Measurements from ENCODE around the gene THAP3. TPM values are rescaled to one million over a fixed set of nuclear protein-coding genes. Genes with fewer than 3 reads are reported as not detected.

THAP3 gene
- total RNA-seq, 1 donor = 19.4 TPM

GRCh38 chr1:6586404-6586816, 38.3 kb upstream of the THAP3 start:
- DNase-seq (ENCODE audit: low read depth) = no peak
- TF ChIP-seq, protein P1, sequence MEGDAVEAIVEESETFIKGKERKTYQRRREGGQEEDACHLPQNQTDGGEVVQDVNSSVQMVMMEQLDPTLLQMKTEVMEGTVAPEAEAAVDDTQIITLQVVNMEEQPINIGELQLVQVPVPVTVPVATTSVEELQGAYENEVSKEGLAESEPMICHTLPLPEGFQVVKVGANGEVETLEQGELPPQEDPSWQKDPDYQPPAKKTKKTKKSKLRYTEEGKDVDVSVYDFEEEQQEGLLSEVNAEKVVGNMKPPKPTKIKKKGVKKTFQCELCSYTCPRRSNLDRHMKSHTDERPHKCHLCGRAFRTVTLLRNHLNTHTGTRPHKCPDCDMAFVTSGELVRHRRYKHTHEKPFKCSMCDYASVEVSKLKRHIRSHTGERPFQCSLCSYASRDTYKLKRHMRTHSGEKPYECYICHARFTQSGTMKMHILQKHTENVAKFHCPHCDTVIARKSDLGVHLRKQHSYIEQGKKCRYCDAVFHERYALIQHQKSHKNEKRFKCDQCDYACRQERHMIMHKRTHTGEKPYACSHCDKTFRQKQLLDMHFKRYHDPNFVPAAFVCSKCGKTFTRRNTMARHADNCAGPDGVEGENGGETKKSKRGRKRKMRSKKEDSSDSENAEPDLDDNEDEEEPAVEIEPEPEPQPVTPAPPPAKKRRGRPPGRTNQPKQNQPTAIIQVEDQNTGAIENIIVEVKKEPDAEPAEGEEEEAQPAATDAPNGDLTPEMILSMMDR (IDR thresholded peaks at IDR 0.05; ENCODE audit: insufficient read depth, low read depth, low read length) = no peak
- no peak overlapping the region for H3K4me3 ChIP-seq (ENCODE audit: low read depth, low read length)

DNA sequence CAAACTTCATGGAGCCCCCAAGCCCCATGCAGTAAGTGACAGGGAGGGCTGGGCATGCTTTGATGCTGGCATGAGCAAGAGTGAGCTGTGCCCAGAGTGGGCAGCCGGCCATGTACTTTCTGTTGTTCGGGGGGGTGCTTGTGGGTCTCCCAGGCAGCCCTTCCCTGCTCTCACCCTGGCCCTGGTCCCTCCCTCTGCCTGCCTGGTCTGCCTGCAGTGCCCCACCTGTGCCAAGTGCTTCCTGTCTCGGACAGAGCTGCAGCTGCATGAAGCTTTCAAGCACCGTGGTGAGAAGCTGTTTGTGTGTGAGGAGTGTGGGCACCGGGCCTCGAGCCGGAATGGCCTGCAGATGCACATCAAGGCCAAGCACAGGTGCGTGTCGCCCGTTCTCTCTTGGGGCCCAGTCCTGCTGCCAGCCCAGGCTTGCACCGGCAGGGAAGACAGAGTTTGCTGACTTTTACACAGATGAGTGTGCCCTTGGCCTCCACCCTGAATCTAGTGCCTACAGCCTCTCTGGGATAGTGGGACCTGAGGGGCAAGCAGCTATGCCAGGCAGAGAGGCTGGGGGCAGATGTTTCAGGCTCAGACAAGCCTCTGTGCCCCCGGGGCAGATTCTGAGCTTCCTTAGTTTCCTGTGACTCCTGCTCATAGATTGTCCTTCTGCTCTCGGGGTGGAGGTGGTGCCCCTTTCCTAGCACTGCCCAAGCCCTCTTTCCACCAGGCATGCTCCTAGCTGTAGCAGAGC, 37.2 kb upstream of the THAP3 start:
- no peak for DNase-seq (ENCODE audit: low read depth)
- H3K4me3 ChIP-seq (ENCODE audit: low read depth, low read length) = no peak overlapping the region
- TF ChIP-seq, protein P1 (IDR thresholded peaks at IDR 0.05; ENCODE audit: insufficient read depth, low read depth, low read length) = no peak

- DNase-seq (ENCODE audit: low read depth) = no peak
- H3K4me3 ChIP-seq (ENCODE audit: low read depth, low read length) = no peak overlapping the region
- TF ChIP-seq, protein P1 (IDR thresholded peaks at IDR 0.05; ENCODE audit: insufficient read depth, low read depth, low read length) = no peak
Measured at GRCh38 chr1:6588128-6588892, 36.4 kb upstream of the THAP3 start.

DNA sequence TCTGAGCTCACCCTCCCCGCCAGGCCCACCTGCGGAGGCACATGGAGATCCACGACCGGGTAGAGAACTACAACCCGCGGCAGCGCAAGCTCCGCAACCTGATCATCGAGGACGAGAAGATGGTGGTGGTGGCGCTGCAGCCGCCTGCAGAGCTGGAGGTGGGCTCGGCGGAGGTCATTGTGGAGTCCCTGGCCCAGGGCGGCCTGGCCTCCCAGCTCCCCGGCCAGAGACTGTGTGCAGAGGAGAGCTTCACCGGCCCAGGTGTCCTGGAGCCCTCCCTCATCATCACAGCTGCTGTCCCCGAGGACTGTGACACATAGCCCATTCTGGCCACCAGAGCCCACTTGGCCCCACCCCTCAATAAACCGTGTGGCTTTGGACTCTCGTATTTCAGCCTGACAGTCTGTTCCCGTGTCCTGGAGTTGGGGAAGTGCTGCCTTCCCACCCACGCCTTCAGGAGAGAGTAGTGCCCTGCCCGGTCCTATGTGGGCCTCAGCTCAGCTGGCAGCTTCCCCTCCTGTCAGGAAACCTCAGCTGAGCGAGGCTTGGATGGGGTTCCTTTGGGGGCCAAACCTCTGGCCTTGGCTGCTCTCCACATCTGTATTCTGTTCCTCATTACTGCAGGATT, 35.7 kb upstream of the THAP3 start:
- DNase-seq (ENCODE audit: low read depth) = no peak
- TF ChIP-seq, protein P1 (IDR thresholded peaks at IDR 0.05; ENCODE audit: insufficient read depth, low read depth, low read length) = no peak
- H3K4me3 ChIP-seq (ENCODE audit: low read depth, low read length) = no peak overlapping the region

- no peak for DNase-seq (ENCODE audit: low read depth)
- no peak overlapping the region for H3K4me3 ChIP-seq (ENCODE audit: low read depth, low read length)
- TF ChIP-seq, protein P1 (IDR thresholded peaks at IDR 0.05; ENCODE audit: insufficient read depth, low read depth, low read length) = no peak
Measured at GRCh38 chr1:6590046-6590445, 34.6 kb upstream of the THAP3 start.

GRCh38 chr1:6591222-6591621, 33.4 kb upstream of the THAP3 start:
- DNase-seq (ENCODE audit: low read depth) = no peak
- H3K4me3 ChIP-seq (ENCODE audit: low read depth, low read length) = no peak overlapping the region
- TF ChIP-seq, protein P1 (IDR thresholded peaks at IDR 0.05; ENCODE audit: insufficient read depth, low read depth, low read length) = no peak
